Dermis blood vessel endothelial cell (primary cell): ENCODE measurements around the gene DNASE1L3. TPM values are rescaled to one million over a fixed set of nuclear protein-coding genes. Genes with fewer than 3 reads are reported as not detected.
"Not testable (repeated sequence)": the region's sequence is repeated elsewhere in the genome, so short reads cannot be mapped to it uniquely, and the experiment has no call there.

ENCODE experiments used
- DNase-seq: peaks from one replicate; pipeline ENCODE4 v3.0.0; 2010
- total RNA-seq: library from RNA; depleted of rRNA; stranded (reverse); fragments of >200 nt; gene quantifications from 2 replicates; pipeline ENCODE4 v1.2.3, GENCODE V29; 2014

DNASE1L3 gene
- total RNA-seq, 1 donor from 2014 or later: 10.6 TPM

- DNase-seq: no peak
Measured at GRCh38 chr3:58235970-58236369, 25.2 kb upstream of the DNASE1L3 start.

GRCh38 chr3:58234516-58234931 is 23.8 kb upstream of the DNASE1L3 start:
- DNase-seq: no peak

GRCh38 chr3:58231666-58232065 is 20.9 kb upstream of the DNASE1L3 start:
- DNase-seq: no peak

- no peak for DNase-seq
Measured at GRCh38 chr3:58230876-58231552, 20.2 kb upstream of the DNASE1L3 start.

- not testable (repeated sequence) for DNase-seq
Measured at GRCh38 chr3:58227933-58228332, 17.2 kb upstream of the DNASE1L3 start.

GRCh38 chr3:58223855-58224254 is 13.1 kb upstream of the DNASE1L3 start:
- no peak for DNase-seq

GRCh38 chr3:58222161-58222724 is 11.5 kb upstream of the DNASE1L3 start:
- DNase-seq: peak; percentile 47

- no peak for DNase-seq
Measured at GRCh38 chr3:58218904-58219303, 8.1 kb upstream of the DNASE1L3 start.

- DNase-seq: peak; percentile 86
Measured at GRCh38 chr3:58217209-58217811, 6.5 kb upstream of the DNASE1L3 start.

GRCh38 chr3:58216496-58217195 is 5.9 kb upstream of the DNASE1L3 start:
- no peak for DNase-seq

GRCh38 chr3:58215317-58216025 is 4.7 kb upstream of the DNASE1L3 start:
- no peak for DNase-seq

GRCh38 chr3:58214484-58215316 is 3.9 kb upstream of the DNASE1L3 start:
- peak; percentile 38 for DNase-seq

- DNase-seq: no peak
Measured at GRCh38 chr3:58209933-58210332, 839 bp downstream of the DNASE1L3 start.

- no peak for DNase-seq
Measured at GRCh38 chr3:58207954-58208353, 2.8 kb downstream of the DNASE1L3 start.

GRCh38 chr3:58206406-58207011 is 4.3 kb downstream of the DNASE1L3 start:
- peak; percentile 43 for DNase-seq

GRCh38 chr3:58205981-58206380 is 4.8 kb downstream of the DNASE1L3 start:
- no peak for DNase-seq

- no peak for DNase-seq
Measured at GRCh38 chr3:58204720-58205119, 6.1 kb downstream of the DNASE1L3 start.

- no peak for DNase-seq
Measured at GRCh38 chr3:58203541-58203940, 7.2 kb downstream of the DNASE1L3 start.

GRCh38 chr3:58202917-58203360 is 7.8 kb downstream of the DNASE1L3 start:
- DNase-seq: no peak

GRCh38 chr3:58201451-58201850 is 9.3 kb downstream of the DNASE1L3 start:
- DNase-seq: peak; percentile 59

GRCh38 chr3:58200846-58201355 is 9.9 kb downstream of the DNASE1L3 start:
- no peak for DNase-seq
